ENCODE data around the gene UBAC2.
"Not testable (repeated sequence)": the region's sequence is repeated elsewhere in the genome, so short reads cannot be mapped to it uniquely, and the experiment has no call there.

UBAC2 gene

GRCh38 chr13:99185606-99186005 lies 15.0 kb upstream of the UBAC2 start:
- no peak for DNase-seq (ENCODE audit: low read depth)

- no peak for DNase-seq (ENCODE audit: low read depth)
Measured at GRCh38 chr13:99190147-99190985, 10.3 kb upstream of the UBAC2 start.

- no peak for DNase-seq (ENCODE audit: low read depth)
Measured at GRCh38 chr13:99191336-99191899, 9.2 kb upstream of the UBAC2 start.

- peak; percentile 25 for DNase-seq (ENCODE audit: low read depth)
Measured at GRCh38 chr13:99191900-99192399, 8.7 kb upstream of the UBAC2 start.

GRCh38 chr13:99192480-99192879 lies 8.2 kb upstream of the UBAC2 start:
- no peak for DNase-seq (ENCODE audit: low read depth)

- no peak for DNase-seq (ENCODE audit: low read depth)
Measured at GRCh38 chr13:99193152-99193551, 7.5 kb upstream of the UBAC2 start.

- DNase-seq (ENCODE audit: low read depth), result no peak
Measured at GRCh38 chr13:99196466-99197116, 4.1 kb upstream of the UBAC2 start.

- DNase-seq (ENCODE audit: low read depth), result no peak
Measured at GRCh38 chr13:99197117-99197651, 3.5 kb upstream of the UBAC2 start.

GRCh38 chr13:99199541-99200431 lies 868 bp upstream of the UBAC2 start:
- DNase-seq (ENCODE audit: low read depth), result no peak

GRCh38 chr13:99203601-99204579 lies 3.2 kb downstream of the UBAC2 start:
- no peak for DNase-seq (ENCODE audit: low read depth)

- no peak for DNase-seq (ENCODE audit: low read depth)
Measured at GRCh38 chr13:99205621-99206220, 5.1 kb downstream of the UBAC2 start.

- no peak for DNase-seq (ENCODE audit: low read depth)
Measured at GRCh38 chr13:99206226-99206625, 5.6 kb downstream of the UBAC2 start.

GRCh38 chr13:99206873-99207272 lies 6.2 kb downstream of the UBAC2 start:
- no peak for DNase-seq (ENCODE audit: low read depth)

- no peak for DNase-seq (ENCODE audit: low read depth)
Measured at GRCh38 chr13:99207511-99207910, 6.9 kb downstream of the UBAC2 start.

GRCh38 chr13:99208185-99208584 lies 7.5 kb downstream of the UBAC2 start:
- no peak for DNase-seq (ENCODE audit: low read depth)

GRCh38 chr13:99208845-99209527 lies 8.3 kb downstream of the UBAC2 start:
- no peak for DNase-seq (ENCODE audit: low read depth)

GRCh38 chr13:99210627-99211026 lies 10.0 kb downstream of the UBAC2 start:
- DNase-seq (ENCODE audit: low read depth), result not testable (repeated sequence)

GRCh38 chr13:99211421-99212035 lies 10.9 kb downstream of the UBAC2 start:
- no peak for DNase-seq (ENCODE audit: low read depth)

GRCh38 chr13:99214232-99214631 lies 13.6 kb downstream of the UBAC2 start:
- DNase-seq (ENCODE audit: low read depth), result no peak
